CD4-positive, alpha-beta T cell (primary cell): Measurements from ENCODE around the gene MAP3K6. TPM values are rescaled to one million over a fixed set of nuclear protein-coding genes. Genes with fewer than 3 reads are reported as not detected.

ENCODE experiments used
- ATAC-seq: fragments of 200-7000 bp; cut with Tn5 transposase; one replicate; pipeline ENCODE4 v1.10.0; 2022; ENCODE audit warnings: mild to moderate bottlenecking; ENCODE audit not compliant: poor library complexity
- CTCF ChIA-PET: fragments of 350-600 bp; sonication (Branson Sonifier 250); formaldehyde crosslinking; loops from one replicate; lab custom pipeline; 2021; ENCODE audit warnings: antibody characterized with exemption, inconsistent platforms; lab: Charles Lee
- POLR2A ChIA-PET: fragments of 350-600 bp; sonication (Branson Sonifier 250); formaldehyde crosslinking; loops from one replicate; lab custom pipeline; 2021; ENCODE audit warnings: antibody characterized with exemption, inconsistent platforms; lab: Charles Lee
- DNase-seq, 14 experiments: peaks; one replicate each; pipeline ENCODE4 v3.0.0-alpha.2; 2013 to 2020; ENCODE audit warnings: mixed read lengths in 2 of 14
- H3K27ac ChIP-seq, 2 donors: one replicate each; pipeline versions ENCODE4 v1.5.1 to v1.7.0; 2013; ENCODE audit warnings: low read length in 2 of 2, low read depth in 1 of 2, mild to moderate bottlenecking in 1 of 2
- H3K27me3 ChIP-seq, 2 experiments: 1 replicate in 1 of 2; 2 replicates in 1 of 2; pipeline versions ENCODE4 v1.6.1 to v1.7.0; 2013; ENCODE audit warnings: low read length in 2 of 2, control low read depth in 1 of 2, mild to moderate bottlenecking in 1 of 2, moderate library complexity in 1 of 2; ENCODE audit not compliant: insufficient read depth in 2 of 2, control insufficient read depth in 1 of 2
- H3K36me3 ChIP-seq: one replicate; pipeline ENCODE4 v1.6.1; 2013; ENCODE audit warnings: low read length, control low read depth; ENCODE audit not compliant: insufficient read depth
- H3K4me1 ChIP-seq: one replicate; pipeline ENCODE4 v1.6.1; 2013; ENCODE audit warnings: low read length, control low read depth; ENCODE audit not compliant: insufficient read depth
- H3K4me3 ChIP-seq: one replicate; pipeline ENCODE4 v1.5.1; 2013; ENCODE audit warnings: mild to moderate bottlenecking, low read length, moderate library complexity
- H3K9me3 ChIP-seq, 2 experiments: 1 replicate in 1 of 2; 2 replicates in 1 of 2; pipeline versions ENCODE4 v1.6.1 to v1.7.0; 2013; ENCODE audit warnings: low read length in 2 of 2, mild to moderate bottlenecking in 2 of 2, control low read depth in 1 of 2, moderate library complexity in 1 of 2; ENCODE audit not compliant: control insufficient read depth in 1 of 2, insufficient read depth in 1 of 2
- H3K27ac Mint-ChIP-seq: one replicate; pipeline ENCODE4 v1.8.0; 2020; ENCODE audit warnings: mixed read lengths
- H3K27me3 Mint-ChIP-seq: one replicate; pipeline ENCODE4 v1.8.0; 2021; ENCODE audit warnings: mixed read lengths
- H3K36me3 Mint-ChIP-seq: one replicate; pipeline ENCODE4 v1.8.0; 2021; ENCODE audit warnings: low read depth, mixed read lengths
- H3K4me1 Mint-ChIP-seq: one replicate; pipeline ENCODE4 v1.8.0; 2021; ENCODE audit warnings: low read depth, mixed read lengths
- H3K4me3 Mint-ChIP-seq: one replicate; pipeline ENCODE4 v1.8.0; 2020; ENCODE audit warnings: mild to moderate bottlenecking, mixed read lengths
- H3K9me3 Mint-ChIP-seq: one replicate; pipeline ENCODE4 v1.8.0; 2020; ENCODE audit warnings: mixed read lengths
- CTCF ChIP-seq: fragments of 200-600 bp; IDR thresholded peaks from one replicate; pipeline ENCODE4 v1.8.0; 2022; ENCODE audit warnings: antibody characterized with exemption, mild to moderate bottlenecking
- intact Hi-C, 2 experiments: fragments of 100-400 bp; cut with DNase I in 1 of 2; cut with micrococcal nuclease in 1 of 2; formaldehyde crosslinking; loops; one replicate each; pipeline versions ENCODE4 v1.15.1 to v1.9.0; 2023 to 2025; cut with DNase I, micrococcal nuclease
- total RNA-seq, 174 experiments: library from RNA in 2 of 174; stranded (reverse) in 2 of 174; gene quantifications; one replicate each; pipeline ENCODE4 v1.2.3 and lab custom pipeline; 2021 to 2026

Gene MAP3K6
- total RNA-seq, 2 experiments from 2014 or later = 8.5 to 8.8 TPM

DNA sequence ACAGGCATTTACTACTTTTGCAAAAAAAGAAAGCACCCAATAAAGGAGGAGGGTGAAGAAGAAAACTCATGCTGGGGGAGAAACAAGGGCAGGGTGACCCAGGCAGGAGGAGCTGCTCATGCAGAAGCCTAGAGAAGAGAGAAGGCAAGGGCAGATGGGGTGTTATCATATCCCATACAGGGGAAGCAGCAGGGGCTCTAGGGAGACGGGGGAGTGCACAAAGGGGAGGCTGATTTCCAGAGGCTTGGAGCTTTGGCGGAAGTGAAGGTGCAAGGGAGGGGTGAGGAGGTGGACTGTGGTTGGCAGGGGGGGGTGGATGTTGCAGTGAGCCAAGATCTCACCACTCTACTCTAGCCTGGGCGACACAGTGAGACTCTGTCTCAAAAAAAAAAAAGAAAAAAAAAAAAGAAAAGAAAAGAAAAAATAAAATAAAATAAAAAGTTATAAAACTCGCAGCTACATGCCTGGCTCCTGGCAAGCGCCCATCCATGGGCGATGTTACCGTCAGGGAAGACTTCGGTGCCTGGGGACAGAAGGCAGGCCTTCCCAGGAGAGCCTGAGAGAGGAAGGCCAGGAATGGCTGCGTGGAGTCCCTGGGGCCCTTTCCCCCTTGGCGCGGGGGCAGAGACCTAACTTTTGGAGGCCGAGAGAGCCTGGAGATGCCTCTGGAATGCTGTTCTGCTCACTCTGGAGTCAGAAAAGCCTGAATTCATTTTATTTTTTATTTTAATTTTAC is 11.2 kb upstream of the MAP3K6 start:
- no peaks in the 10 kb centered on the region for H3K27me3 ChIP-seq
- no peaks in the 10 kb centered on the region for H3K36me3 ChIP-seq
- Mint-ChIP-seq H3K27me3 (peaks cover 10% of the 10 kb centered on the region), H3K4me1 (no peaks in the 10 kb centered on the region), H3K4me3 (no peak overlapping the region), H3K9me3 (no peaks in the 10 kb centered on the region), H3K27ac (no peak overlapping the region), H3K36me3 (no peaks in the 10 kb centered on the region)
- no peaks in the 10 kb centered on the region for H3K9me3 ChIP-seq
- TF ChIP-seq CTCF = no peak
- CTCF ChIA-PET = interaction anchor here (0.7 to 1.6 kb wide), 3 partner anchors 12 to 77 kb away, joined by 3 to 5 read pairs (median 3); no protein-coding TSS in a partner anchor
- H3K4me3 ChIP-seq = no peak overlapping the region
- H3K27ac ChIP-seq = no peak overlapping the region
- ATAC-seq (no peak), DNase-seq (no peak)
- intact Hi-C loops = no loop called here
- POLR2A ChIA-PET = no interaction called here
- H3K4me1 ChIP-seq = no peaks in the 10 kb centered on the region

DNA sequence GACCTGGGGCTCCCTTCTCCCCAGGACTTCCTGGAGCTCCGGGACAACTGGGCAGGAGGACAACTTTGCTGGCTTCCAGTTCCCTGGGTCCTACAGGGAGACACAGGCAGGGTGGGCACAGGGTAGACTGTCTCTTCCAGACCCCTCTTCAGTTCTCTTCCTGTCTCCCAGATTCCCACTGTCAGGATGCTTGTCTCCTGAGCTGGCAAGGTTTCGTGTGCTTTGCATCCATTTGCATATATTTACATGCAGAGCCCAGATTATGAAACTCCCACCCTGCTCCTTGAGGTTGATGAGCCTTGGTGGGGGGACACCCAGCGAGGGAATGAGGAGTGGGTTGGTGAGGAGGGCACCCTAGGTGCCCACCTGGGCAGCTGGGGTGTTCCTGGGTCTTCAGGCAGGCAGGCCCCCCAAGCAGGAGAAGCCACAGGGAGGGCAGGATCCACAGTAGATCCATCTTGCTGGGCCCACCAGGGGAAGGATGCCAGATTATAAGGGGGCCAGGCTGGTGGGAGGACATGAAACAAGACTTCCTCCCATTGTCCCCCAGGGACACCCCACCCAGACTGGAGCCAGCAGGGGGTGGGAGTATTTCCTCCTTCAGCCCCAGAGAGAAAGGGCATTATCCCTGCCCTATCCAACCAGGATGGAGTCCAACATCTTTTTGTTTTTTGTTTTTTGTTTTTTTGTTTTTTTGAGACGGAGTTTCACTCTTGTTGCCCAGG is 7.8 kb upstream of the MAP3K6 start, which contains the start of gene FCN3:
Gene FCN3 (minus strand): TSS at position 463 of the 725 bp plus-strand sequence. CDS start 6 bp downstream, at position 457.
- no peaks in the 10 kb centered on the region for H3K36me3 ChIP-seq
- H3K27ac ChIP-seq = no peak within 1 kb of the TSS
- Mint-ChIP-seq H3K4me3 (no peak within 1 kb of the TSS), H3K9me3 (no peaks in the 10 kb centered on the region), H3K36me3 (no peaks in the 10 kb centered on the region), H3K4me1 (peaks cover 4% of the 10 kb centered on the region), H3K27ac (no peak within 1 kb of the TSS), H3K27me3 (no peaks in the 10 kb centered on the region)
- intact Hi-C loops = no loop called here
- POLR2A ChIA-PET = interaction anchor here (1.6 kb wide), 1 partner anchor 8 kb away, joined by 5 read pairs; no protein-coding TSS in a partner anchor
- CTCF ChIA-PET = no interaction called here
- no peaks in the 10 kb centered on the region for H3K27me3 ChIP-seq
- ATAC-seq (no peak), DNase-seq (no peak)
- no peak within 1 kb of the TSS for H3K4me3 ChIP-seq
- TF ChIP-seq CTCF = no peak
- peaks cover 3% of the 10 kb centered on the region for H3K4me1 ChIP-seq
- no peaks in the 10 kb centered on the region for H3K9me3 ChIP-seq

DNA sequence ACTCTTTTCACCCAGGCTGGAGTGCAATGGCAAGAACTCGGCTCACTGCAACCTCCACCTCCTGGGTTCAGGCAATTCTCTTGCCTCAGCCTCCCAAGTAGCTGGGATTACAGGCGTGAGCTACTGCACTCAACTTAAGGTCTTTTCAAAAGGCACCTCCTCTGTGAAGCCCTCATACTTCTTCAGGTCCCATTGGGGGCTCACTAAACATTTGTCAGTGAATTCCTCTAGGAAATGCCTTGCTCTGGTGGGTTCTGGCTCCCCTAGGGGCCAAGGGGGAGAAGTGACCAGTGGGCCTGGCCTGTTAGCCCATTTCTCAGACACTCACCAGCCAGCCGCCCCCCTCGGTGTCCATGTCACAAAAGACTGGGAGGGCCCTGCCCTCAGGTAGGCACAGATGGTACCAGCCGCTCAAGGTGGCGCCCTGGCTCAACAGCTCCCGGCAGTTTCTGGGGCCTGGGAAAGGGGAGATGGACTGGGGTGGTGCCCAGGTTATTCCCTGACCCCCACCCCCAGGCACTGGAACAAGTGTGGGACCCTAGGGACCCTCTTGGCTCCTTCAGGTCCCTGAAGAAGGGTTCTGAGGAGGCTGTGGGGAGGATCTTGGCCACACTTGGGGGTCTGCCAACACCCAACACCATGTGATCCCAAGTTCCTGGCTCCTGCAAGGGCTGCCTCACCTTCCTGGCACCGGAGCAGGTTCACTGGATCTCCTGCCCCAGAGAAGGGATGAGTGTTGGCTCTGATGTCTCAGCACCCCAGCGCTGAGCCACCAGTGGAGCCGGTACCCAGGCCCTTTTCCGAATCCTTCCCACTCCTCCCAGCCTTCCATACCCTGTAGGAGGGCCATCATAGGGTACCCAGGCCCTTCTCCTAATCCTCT is 6.3 kb upstream of the MAP3K6 start:
- no peak overlapping the region for H3K4me3 Mint-ChIP-seq
- intact Hi-C loops = no loop called here

More for the DNA sequence above, 6.3 kb upstream of the MAP3K6 start:
- Histone ChIP-seq H3K9me3 (no peaks in the 10 kb centered on the region), H3K4me3 (no peak overlapping the region), H3K36me3 (no peaks in the 10 kb centered on the region), H3K4me1 (peaks cover 10% of the 10 kb centered on the region), H3K27ac (no peak overlapping the region), H3K27me3 (no peaks in the 10 kb centered on the region)
- TF ChIP-seq CTCF = no peak
- no peaks in the 10 kb centered on the region for H3K9me3 Mint-ChIP-seq
- ATAC-seq = no peak
- ChIA-PET POLR2A (interaction anchor here (0.6 kb wide), 1 partner anchor 301 kb away, joined by 3 read pairs; no protein-coding TSS in a partner anchor), CTCF (interaction anchor here (0.5 to 0.8 kb wide), 2 partner anchors 15 kb away, joined by 3 read pairs; no protein-coding TSS in a partner anchor)
- H3K27me3 Mint-ChIP-seq = no peaks in the 10 kb centered on the region
- DNase-seq = no peak
- no peak overlapping the region for H3K27ac Mint-ChIP-seq
- peaks cover 13% of the 10 kb centered on the region for H3K4me1 Mint-ChIP-seq
- no peaks in the 10 kb centered on the region for H3K36me3 Mint-ChIP-seq
